NCI-H187 treated with DMSO at 0.1 percent for 48 hours (cell line): ENCODE results near the gene MYO1H.

Experiments used
- DNase-seq: peaks from one replicate; lab custom pipeline; 2025; lab: John Stamatoyannopoulos, UW

MYO1H gene

GRCh38 chr12:109494348-109494881 lies 146.7 kb downstream of the MYO1H start:
- no peak for DNase-seq

GRCh38 chr12:109495012-109495411 lies 147.3 kb downstream of the MYO1H start:
- no peak for DNase-seq

GRCh38 chr12:109496306-109496705 lies 148.6 kb downstream of the MYO1H start:
- DNase-seq, result no peak

- no peak for DNase-seq
Measured at GRCh38 chr12:109497675-109498074, 150.0 kb downstream of the MYO1H start.
